HepG2 (cell line): Measurements from ENCODE around the gene NEK5. TPM values are rescaled to one million over a fixed set of nuclear protein-coding genes. Genes with fewer than 3 reads are reported as not detected.

Experiments used
- ASH2L ChIP-seq: fragments of 300-600, 200-600 bp; sonication (generic); IDR thresholded peaks from 2 replicates; pipeline ENCODE4 v1.7.0; 2017; ENCODE audit warnings: low read depth, mild to moderate bottlenecking, moderate library complexity, mixed read lengths, low read length; ENCODE audit not compliant: insufficient read length
- HOXD1 ChIP-seq: sonication (generic); formaldehyde crosslinking; IDR thresholded peaks from 2 replicates; pipeline ENCODE4 v1.5.0; 2020; ENCODE audit warnings: missing genetic modification reagents
- MXD3 ChIP-seq: IDR thresholded peaks from 2 replicates; pipeline ENCODE4 v1.6.1; 2016; ENCODE audit warnings: mild to moderate bottlenecking, missing biosample characterization, missing genetic modification reagents
- POLR2AphosphoS5 ChIP-seq: IDR thresholded peaks from 2 replicates; pipeline ENCODE4 v1.6.1; 2012; ENCODE audit warnings: low read depth, low read length
- SAFB2 ChIP-seq: sonication (generic); formaldehyde crosslinking; IDR thresholded peaks from 2 replicates; pipeline ENCODE4 v1.5.1; 2020; ENCODE audit warnings: missing genetic modification reagents, low read depth, mild to moderate bottlenecking, borderline replicate concordance
- SAP130 ChIP-seq: IDR thresholded peaks from 2 replicates; pipeline ENCODE4 v1.6.1; 2016; ENCODE audit warnings: low read depth
- SMAD9 ChIP-seq: sonication (generic); formaldehyde crosslinking; IDR thresholded peaks from 2 replicates; pipeline ENCODE4 v1.5.1; 2020; ENCODE audit warnings: mild to moderate bottlenecking, missing genetic modification reagents
- SOX6 ChIP-seq, 2 experiments: fragments of 450-650 bp in 1 of 2; sonication (generic) in 1 of 2; formaldehyde crosslinking in 1 of 2; IDR thresholded peaks; 2 replicates each; pipeline versions ENCODE4 v1.4.0 to v1.6.1; 2017 to 2020; ENCODE audit warnings: antibody characterized with exemption in 1 of 2, mild to moderate bottlenecking in 1 of 2, missing genetic modification reagents in 1 of 2
- TFDP2 ChIP-seq: sonication (generic); formaldehyde crosslinking; IDR thresholded peaks from 2 replicates; pipeline ENCODE4 v1.4.0; 2020; ENCODE audit warnings: missing genetic modification reagents
- THYN1 ChIP-seq: sonication (generic); formaldehyde crosslinking; IDR thresholded peaks from 2 replicates; pipeline ENCODE4 v1.8.1; 2023; ENCODE audit warnings: low read depth, mild to moderate bottlenecking, moderate library complexity, missing genetic modification reagents, borderline replicate concordance
- ZFYVE20 ChIP-seq: sonication (generic); formaldehyde crosslinking; IDR thresholded peaks from 2 replicates; pipeline ENCODE4 v1.8.0; 2023; ENCODE audit warnings: low read depth, mild to moderate bottlenecking, moderate library complexity, missing genetic modification reagents, borderline replicate concordance
- ZNF136 ChIP-seq: sonication (generic); formaldehyde crosslinking; IDR thresholded peaks from 2 replicates; pipeline ENCODE4 v1.8.1; 2022; ENCODE audit warnings: low read depth, mild to moderate bottlenecking, moderate library complexity, missing genetic modification reagents
- ZNF350 ChIP-seq: sonication (generic); formaldehyde crosslinking; IDR thresholded peaks from 2 replicates; pipeline ENCODE4 v1.4.0; 2020; ENCODE audit warnings: mild to moderate bottlenecking, low read depth, missing genetic modification reagents, borderline replicate concordance
- ZNF362 ChIP-seq: sonication (generic); formaldehyde crosslinking; IDR thresholded peaks from 2 replicates; pipeline ENCODE4 v1.4.0; 2020; ENCODE audit warnings: missing genetic modification reagents, mild to moderate bottlenecking, borderline replicate concordance
- ZNF44 ChIP-seq: sonication (generic); formaldehyde crosslinking; IDR thresholded peaks from 2 replicates; pipeline ENCODE4 v1.5.1; 2020; ENCODE audit warnings: mild to moderate bottlenecking, missing genetic modification reagents
- ZNF547 ChIP-seq: sonication (generic); formaldehyde crosslinking; IDR thresholded peaks from 2 replicates; pipeline ENCODE4 v1.5.1; 2020; ENCODE audit warnings: mild to moderate bottlenecking, missing genetic modification reagents
- ZNF607 ChIP-seq: sonication (generic); formaldehyde crosslinking; IDR thresholded peaks from 2 replicates; pipeline ENCODE4 v1.5.1; 2020; ENCODE audit warnings: missing genetic modification reagents, mild to moderate bottlenecking, borderline replicate concordance
- ZNF850 ChIP-seq: sonication (generic); formaldehyde crosslinking; conservative IDR thresholded peaks from 2 replicates; pipeline ENCODE4 v1.9.0; 2021; ENCODE audit warnings: mild to moderate bottlenecking, missing genetic modification reagents
- ZNF891 ChIP-seq: sonication (generic); formaldehyde crosslinking; IDR thresholded peaks from 2 replicates; pipeline ENCODE4 v1.5.0; 2020; ENCODE audit warnings: mild to moderate bottlenecking, missing genetic modification reagents
- polyA plus RNA-seq, 8 experiments: library from polyadenylated mRNA; depleted of rRNA in 3 of 8; stranded (reverse) in 7 of 8; unstranded in 1 of 8; fragments of >200 nt; fragmentation: Illumina TruSeq in 4 of 8; extraction: Trizol in 4 of 8; gene quantifications; 2 replicates each; pipeline versions ENCODE4 v1.2.1 to v1.2.3, GENCODE V29; 2011 to 2016; ENCODE audit warnings: low read depth in 4 of 8, missing spikeins in 1 of 8, mixed read lengths in 1 of 8; ENCODE audit not compliant: insufficient read depth in 1 of 8
- total RNA-seq, 5 experiments: library from RNA; depleted of rRNA; stranded (reverse); fragments of >200 nt; fragmentation: Illumina TruSeq; extraction: Trizol; gene quantifications; 2 replicates each; pipeline ENCODE4 v1.2.3, GENCODE V29; 2016; ENCODE audit warnings: low read depth in 1 of 5
- TF ChIP-seq, protein P1 (sequence below): IDR thresholded peaks from 2 replicates; pipeline ENCODE4 v1.6.1; 2016; ENCODE audit warnings: missing genetic modification reagents, missing compliant biosample characterization
- TF ChIP-seq, protein P2 (sequence below): sonication (generic); formaldehyde crosslinking; IDR thresholded peaks from 2 replicates; pipeline ENCODE4 v1.4.0; 2020; ENCODE audit warnings: missing genetic modification reagents

NEK5 gene
- total and polyA plus RNA-seq, 2 of the 13 experiments (the other 11 are each of a cell fraction or from before 2014, with no cell fraction given), result 0.12 to 0.22 TPM

DNA sequence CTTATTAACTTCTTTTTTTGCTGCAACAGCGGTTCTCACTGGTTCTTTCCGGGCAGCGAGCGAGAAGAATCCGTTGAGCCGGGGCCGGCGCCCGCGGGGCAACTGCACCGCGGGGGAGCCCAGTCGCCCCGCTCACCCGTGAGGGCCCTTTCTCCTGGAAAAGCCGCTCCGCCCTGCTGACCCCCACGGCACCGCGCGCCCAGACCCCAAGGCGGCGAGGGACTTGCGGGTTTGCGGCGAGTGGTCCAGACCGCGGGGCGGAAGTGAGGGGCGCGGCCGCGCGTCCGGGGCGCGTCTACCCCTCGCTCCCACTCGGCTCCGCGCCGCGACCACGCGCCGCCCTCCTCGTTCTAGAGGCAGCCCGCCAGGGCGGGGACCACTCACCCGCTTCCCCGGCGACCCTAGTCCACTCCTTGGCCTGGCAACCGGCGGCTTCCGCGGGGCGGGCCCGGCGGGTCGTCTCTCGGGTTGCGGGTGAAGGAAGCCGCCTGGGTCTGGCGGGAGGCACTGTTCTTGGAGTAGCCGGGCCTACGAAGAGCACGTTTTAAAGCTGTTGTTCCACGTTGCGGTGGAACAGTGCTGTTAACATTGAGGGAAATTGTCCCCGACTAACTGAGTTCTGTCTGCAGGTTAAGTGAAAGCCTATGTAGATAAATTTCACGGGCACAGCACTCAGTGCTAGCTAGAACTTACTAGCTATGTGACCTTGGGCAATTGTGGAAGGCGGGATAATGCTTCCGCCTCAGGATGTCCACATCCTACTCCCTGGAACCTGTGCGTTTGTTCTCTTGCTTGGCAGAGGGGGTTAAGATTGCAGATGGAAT lies 30.5 kb upstream of the NEK5 start, which contains the start of gene NEK3 (continued):
- TF ChIP-seq, protein P1, sequence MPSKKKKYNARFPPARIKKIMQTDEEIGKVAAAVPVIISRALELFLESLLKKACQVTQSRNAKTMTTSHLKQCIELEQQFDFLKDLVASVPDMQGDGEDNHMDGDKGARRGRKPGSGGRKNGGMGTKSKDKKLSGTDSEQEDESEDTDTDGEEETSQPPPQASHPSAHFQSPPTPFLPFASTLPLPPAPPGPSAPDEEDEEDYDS (CRISPR knock-in tag), result peak; percentile 49; the same call in 1 of the 2 replicates
- TF ChIP-seq ZFYVE20 (CRISPR knock-in tag) (no peak), ZNF136 (peak; percentile 77; the same call in 1 of the 2 replicates), HOXD1 (peak; percentile 77; the same call in 1 of the 2 replicates), SAP130 (peak; percentile 48; the same call in 1 of the 2 replicates), SAFB2 (CRISPR knock-in tag) (peak; percentile 47; the same call in 1 of the 2 replicates), ZNF607 (CRISPR knock-in tag) (peak; percentile 88), ZNF850 (no peak), ZNF891 (CRISPR knock-in tag) (peak; percentile 68; the same call in 1 of the 2 replicates), SOX6 (IDR thresholded peaks at IDR 0.05) (no peak), SOX6 (CRISPR knock-in tag; IDR thresholded peaks at IDR 0.05) (peak; percentile 68), ZNF547 (CRISPR knock-in tag) (peak; percentile 94), SMAD9 (CRISPR knock-in tag) (peak; percentile 93; the same call in 1 of the 2 replicates), POLR2AphosphoS5 (peak; percentile 7), ZNF362 (CRISPR knock-in tag) (peak; percentile 23; the same call in 1 of the 2 replicates), MXD3 (CRISPR knock-in tag) (peak; percentile 68; the same call in 1 of the 2 replicates), THYN1 (no peak), TFDP2 (CRISPR knock-in tag) (peak; percentile 91), ASH2L (peak; percentile 89), ZNF350 (CRISPR knock-in tag) (peak; percentile 23; the same call in 1 of the 2 replicates), ZNF44 (0 out of 2 replicates have a peak, but pooled peaks have one; percentile 65)
- TF ChIP-seq, protein P2, sequence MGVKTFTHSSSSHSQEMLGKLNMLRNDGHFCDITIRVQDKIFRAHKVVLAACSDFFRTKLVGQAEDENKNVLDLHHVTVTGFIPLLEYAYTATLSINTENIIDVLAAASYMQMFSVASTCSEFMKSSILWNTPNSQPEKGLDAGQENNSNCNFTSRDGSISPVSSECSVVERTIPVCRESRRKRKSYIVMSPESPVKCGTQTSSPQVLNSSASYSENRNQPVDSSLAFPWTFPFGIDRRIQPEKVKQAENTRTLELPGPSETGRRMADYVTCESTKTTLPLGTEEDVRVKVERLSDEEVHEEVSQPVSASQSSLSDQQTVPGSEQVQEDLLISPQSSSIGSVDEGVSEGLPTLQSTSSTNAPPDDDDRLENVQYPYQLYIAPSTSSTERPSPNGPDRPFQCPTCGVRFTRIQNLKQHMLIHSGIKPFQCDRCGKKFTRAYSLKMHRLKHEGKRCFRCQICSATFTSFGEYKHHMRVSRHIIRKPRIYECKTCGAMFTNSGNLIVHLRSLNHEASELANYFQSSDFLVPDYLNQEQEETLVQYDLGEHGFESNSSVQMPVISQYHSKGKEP (CRISPR knock-in tag), result peak; percentile 60; the same call in 1 of the 2 replicates
